ENCODE results near the gene RNF145.

DNA sequence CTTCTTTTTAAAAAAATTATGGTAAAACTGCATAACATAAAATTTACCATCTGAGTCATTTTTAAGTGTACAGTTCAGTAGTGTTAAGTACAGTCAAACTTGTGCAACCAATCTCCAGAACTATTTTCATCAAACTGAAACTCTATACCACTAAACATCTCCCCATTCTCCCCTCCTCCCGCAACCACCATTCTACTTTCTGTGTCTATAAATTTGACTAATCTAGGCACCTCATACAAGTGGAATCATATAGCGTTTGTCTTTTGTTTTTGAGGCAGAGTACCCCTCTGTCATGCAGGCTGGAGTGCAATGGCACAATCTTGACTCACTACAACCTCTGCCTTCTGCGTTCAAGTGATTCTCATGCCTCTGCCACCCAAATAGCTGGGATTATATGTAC, 85.7 kb downstream of the RNF145 start:
- TF ChIP-seq, protein P1, sequence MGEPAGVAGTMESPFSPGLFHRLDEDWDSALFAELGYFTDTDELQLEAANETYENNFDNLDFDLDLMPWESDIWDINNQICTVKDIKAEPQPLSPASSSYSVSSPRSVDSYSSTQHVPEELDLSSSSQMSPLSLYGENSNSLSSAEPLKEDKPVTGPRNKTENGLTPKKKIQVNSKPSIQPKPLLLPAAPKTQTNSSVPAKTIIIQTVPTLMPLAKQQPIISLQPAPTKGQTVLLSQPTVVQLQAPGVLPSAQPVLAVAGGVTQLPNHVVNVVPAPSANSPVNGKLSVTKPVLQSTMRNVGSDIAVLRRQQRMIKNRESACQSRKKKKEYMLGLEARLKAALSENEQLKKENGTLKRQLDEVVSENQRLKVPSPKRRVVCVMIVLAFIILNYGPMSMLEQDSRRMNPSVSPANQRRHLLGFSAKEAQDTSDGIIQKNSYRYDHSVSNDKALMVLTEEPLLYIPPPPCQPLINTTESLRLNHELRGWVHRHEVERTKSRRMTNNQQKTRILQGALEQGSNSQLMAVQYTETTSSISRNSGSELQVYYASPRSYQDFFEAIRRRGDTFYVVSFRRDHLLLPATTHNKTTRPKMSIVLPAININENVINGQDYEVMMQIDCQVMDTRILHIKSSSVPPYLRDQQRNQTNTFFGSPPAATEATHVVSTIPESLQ (CRISPR knock-in tag; conservative IDR thresholded peaks at IDR 0.05) = no peak
- TF ChIP-seq POLR2A (IDR thresholded peaks at IDR 0.05; ENCODE audit: insufficient read depth in 1 of 2, low read depth in 2 of 2, low read length in 2 of 2) (no peak), EP300 (IDR thresholded peaks at IDR 0.05; ENCODE audit: low read depth in 2 of 2, low read length in 2 of 2) (no peak), EP300 (CRISPR knock-in tag; IDR thresholded peaks at IDR 0.05; ENCODE audit: borderline replicate concordance) (no peak), YY1 (IDR thresholded peaks at IDR 0.05; ENCODE audit: insufficient read depth, insufficient replicate concordance, low read depth, low read length) (no peak)
- TF ChIP-seq, protein P2, sequence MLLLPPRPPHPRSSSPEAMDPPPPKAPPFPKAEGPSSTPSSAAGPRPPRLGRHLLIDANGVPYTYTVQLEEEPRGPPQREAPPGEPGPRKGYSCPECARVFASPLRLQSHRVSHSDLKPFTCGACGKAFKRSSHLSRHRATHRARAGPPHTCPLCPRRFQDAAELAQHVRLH (CRISPR knock-in tag; IDR thresholded peaks at IDR 0.05; ENCODE audit: borderline replicate concordance, low read depth) = no peak
- TF ChIP-seq, protein P3, sequence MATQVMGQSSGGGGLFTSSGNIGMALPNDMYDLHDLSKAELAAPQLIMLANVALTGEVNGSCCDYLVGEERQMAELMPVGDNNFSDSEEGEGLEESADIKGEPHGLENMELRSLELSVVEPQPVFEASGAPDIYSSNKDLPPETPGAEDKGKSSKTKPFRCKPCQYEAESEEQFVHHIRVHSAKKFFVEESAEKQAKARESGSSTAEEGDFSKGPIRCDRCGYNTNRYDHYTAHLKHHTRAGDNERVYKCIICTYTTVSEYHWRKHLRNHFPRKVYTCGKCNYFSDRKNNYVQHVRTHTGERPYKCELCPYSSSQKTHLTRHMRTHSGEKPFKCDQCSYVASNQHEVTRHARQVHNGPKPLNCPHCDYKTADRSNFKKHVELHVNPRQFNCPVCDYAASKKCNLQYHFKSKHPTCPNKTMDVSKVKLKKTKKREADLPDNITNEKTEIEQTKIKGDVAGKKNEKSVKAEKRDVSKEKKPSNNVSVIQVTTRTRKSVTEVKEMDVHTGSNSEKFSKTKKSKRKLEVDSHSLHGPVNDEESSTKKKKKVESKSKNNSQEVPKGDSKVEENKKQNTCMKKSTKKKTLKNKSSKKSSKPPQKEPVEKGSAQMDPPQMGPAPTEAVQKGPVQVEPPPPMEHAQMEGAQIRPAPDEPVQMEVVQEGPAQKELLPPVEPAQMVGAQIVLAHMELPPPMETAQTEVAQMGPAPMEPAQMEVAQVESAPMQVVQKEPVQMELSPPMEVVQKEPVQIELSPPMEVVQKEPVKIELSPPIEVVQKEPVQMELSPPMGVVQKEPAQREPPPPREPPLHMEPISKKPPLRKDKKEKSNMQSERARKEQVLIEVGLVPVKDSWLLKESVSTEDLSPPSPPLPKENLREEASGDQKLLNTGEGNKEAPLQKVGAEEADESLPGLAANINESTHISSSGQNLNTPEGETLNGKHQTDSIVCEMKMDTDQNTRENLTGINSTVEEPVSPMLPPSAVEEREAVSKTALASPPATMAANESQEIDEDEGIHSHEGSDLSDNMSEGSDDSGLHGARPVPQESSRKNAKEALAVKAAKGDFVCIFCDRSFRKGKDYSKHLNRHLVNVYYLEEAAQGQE (IDR thresholded peaks at IDR 0.05; ENCODE audit: borderline replicate concordance in 1 of 2, low read depth in 1 of 2, low read length in 2 of 2) = no peak
- TF ChIP-seq, protein P4, sequence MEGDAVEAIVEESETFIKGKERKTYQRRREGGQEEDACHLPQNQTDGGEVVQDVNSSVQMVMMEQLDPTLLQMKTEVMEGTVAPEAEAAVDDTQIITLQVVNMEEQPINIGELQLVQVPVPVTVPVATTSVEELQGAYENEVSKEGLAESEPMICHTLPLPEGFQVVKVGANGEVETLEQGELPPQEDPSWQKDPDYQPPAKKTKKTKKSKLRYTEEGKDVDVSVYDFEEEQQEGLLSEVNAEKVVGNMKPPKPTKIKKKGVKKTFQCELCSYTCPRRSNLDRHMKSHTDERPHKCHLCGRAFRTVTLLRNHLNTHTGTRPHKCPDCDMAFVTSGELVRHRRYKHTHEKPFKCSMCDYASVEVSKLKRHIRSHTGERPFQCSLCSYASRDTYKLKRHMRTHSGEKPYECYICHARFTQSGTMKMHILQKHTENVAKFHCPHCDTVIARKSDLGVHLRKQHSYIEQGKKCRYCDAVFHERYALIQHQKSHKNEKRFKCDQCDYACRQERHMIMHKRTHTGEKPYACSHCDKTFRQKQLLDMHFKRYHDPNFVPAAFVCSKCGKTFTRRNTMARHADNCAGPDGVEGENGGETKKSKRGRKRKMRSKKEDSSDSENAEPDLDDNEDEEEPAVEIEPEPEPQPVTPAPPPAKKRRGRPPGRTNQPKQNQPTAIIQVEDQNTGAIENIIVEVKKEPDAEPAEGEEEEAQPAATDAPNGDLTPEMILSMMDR (CRISPR knock-in tag; IDR thresholded peaks at IDR 0.05) = no peak

All from HepG2 (cell line).